ENCODE data around the gene TP53I13.

TP53I13 gene

GRCh38 chr17:29612094-29612403 lies 43.5 kb downstream of the TP53I13 start:
- Mint-ChIP-seq H3K27ac (no peak overlapping the region), H3K4me3 (no peak overlapping the region), H3K9me3 (no peaks in the 10 kb centered on the region), H3K4me1 (peaks cover 35% of the 10 kb centered on the region), H3K36me3 (peaks cover 15% of the 10 kb centered on the region)
- ATAC-seq = no peak
- DNase-seq (ENCODE audit: low spot score in 2 of 2) = no peak

GRCh38 chr17:29612404-29613280 lies 44.1 kb downstream of the TP53I13 start:
- ATAC-seq (no peak), DNase-seq (ENCODE audit: low spot score in 2 of 2) (no peak)
- H3K4me1 Mint-ChIP-seq = peaks cover 40% of the 10 kb centered on the region
- no peaks in the 10 kb centered on the region for H3K9me3 Mint-ChIP-seq
- H3K36me3 Mint-ChIP-seq = peaks cover 21% of the 10 kb centered on the region
- H3K27ac Mint-ChIP-seq = no peak overlapping the region
- peak overlapping the region; percentile 82 for H3K4me3 Mint-ChIP-seq

- H3K4me3 Mint-ChIP-seq = peak overlapping the region; percentile 82
- peaks cover 41% of the 10 kb centered on the region for H3K4me1 Mint-ChIP-seq
- peak; percentile 60 for ATAC-seq
- H3K27ac Mint-ChIP-seq = no peak overlapping the region
- peak; percentile 97 to 98 for DNase-seq (ENCODE audit: low spot score in 2 of 2)
- H3K36me3 Mint-ChIP-seq = peaks cover 22% of the 10 kb centered on the region
- no peaks in the 10 kb centered on the region for H3K9me3 Mint-ChIP-seq
Observed at GRCh38 chr17:29613352-29613837, 44.9 kb downstream of the TP53I13 start.

- Mint-ChIP-seq H3K27ac (no peak overlapping the region), H3K9me3 (no peaks in the 10 kb centered on the region), H3K4me1 (peaks cover 41% of the 10 kb centered on the region), H3K4me3 (peak overlapping the region; percentile 82), H3K36me3 (peaks cover 22% of the 10 kb centered on the region)
- no peak for ATAC-seq
- DNase-seq (ENCODE audit: low spot score in 2 of 2) = no peak
Observed at GRCh38 chr17:29613856-29614255, 45.4 kb downstream of the TP53I13 start.

- peak overlapping the region; percentile 82 for H3K4me3 Mint-ChIP-seq
- peaks cover 22% of the 10 kb centered on the region for H3K36me3 Mint-ChIP-seq
- DNase-seq (ENCODE audit: low spot score in 2 of 2) = no peak
- no peaks in the 10 kb centered on the region for H3K9me3 Mint-ChIP-seq
- no peak for ATAC-seq
- H3K4me1 Mint-ChIP-seq = peaks cover 41% of the 10 kb centered on the region
- peak overlapping the region; percentile 84 for H3K27ac Mint-ChIP-seq
Observed at GRCh38 chr17:29614349-29615047, 46.0 kb downstream of the TP53I13 start.

- Mint-ChIP-seq H3K27ac (peak overlapping the region; percentile 84), H3K4me1 (peaks cover 41% of the 10 kb centered on the region), H3K36me3 (peaks cover 22% of the 10 kb centered on the region), H3K9me3 (no peaks in the 10 kb centered on the region), H3K4me3 (peak overlapping the region; percentile 82)
- DNase-seq (ENCODE audit: low spot score in 2 of 2) (no peak), ATAC-seq (peak; percentile 57)
Observed at GRCh38 chr17:29615048-29615385, 46.5 kb downstream of the TP53I13 start.

GRCh38 chr17:29615492-29616299 lies 47.2 kb downstream of the TP53I13 start:
- peak overlapping the region; percentile 84 for H3K27ac Mint-ChIP-seq
- peak; percentile 80 to 91 for DNase-seq (ENCODE audit: low spot score in 2 of 2)
- H3K4me1 Mint-ChIP-seq = peaks cover 41% of the 10 kb centered on the region
- peak; percentile 74 for ATAC-seq
- peaks cover 22% of the 10 kb centered on the region for H3K36me3 Mint-ChIP-seq
- H3K9me3 Mint-ChIP-seq = no peaks in the 10 kb centered on the region
- H3K4me3 Mint-ChIP-seq = peak overlapping the region; percentile 82

GRCh38 chr17:29616300-29617048 lies 48.0 kb downstream of the TP53I13 start:
- Mint-ChIP-seq H3K36me3 (peaks cover 22% of the 10 kb centered on the region), H3K4me1 (peaks cover 41% of the 10 kb centered on the region), H3K4me3 (peak overlapping the region; percentile 82), H3K27ac (peak overlapping the region; percentile 85), H3K9me3 (no peaks in the 10 kb centered on the region)
- DNase-seq (ENCODE audit: low spot score in 2 of 2) (no peak), ATAC-seq (no peak)

- Mint-ChIP-seq H3K27ac (peak overlapping the region; percentile 85), H3K4me3 (peak overlapping the region; percentile 82), H3K9me3 (no peaks in the 10 kb centered on the region), H3K4me1 (peaks cover 44% of the 10 kb centered on the region), H3K36me3 (peaks cover 25% of the 10 kb centered on the region)
- peak; percentile 85 to 96 for DNase-seq (ENCODE audit: low spot score in 2 of 2)
- ATAC-seq = peak; percentile 79
Observed at GRCh38 chr17:29617125-29617480, 48.6 kb downstream of the TP53I13 start.

GRCh38 chr17:29617481-29618271 lies 49.2 kb downstream of the TP53I13 start:
- H3K9me3 Mint-ChIP-seq = no peaks in the 10 kb centered on the region
- ATAC-seq (peak; percentile 60), DNase-seq (ENCODE audit: low spot score in 2 of 2) (peak; percentile 86 to 92)
- H3K4me1 Mint-ChIP-seq = peaks cover 49% of the 10 kb centered on the region
- peak overlapping the region; percentile 82 for H3K4me3 Mint-ChIP-seq
- H3K27ac Mint-ChIP-seq = peak overlapping the region; percentile 85
- H3K36me3 Mint-ChIP-seq = peaks cover 28% of the 10 kb centered on the region

GRCh38 chr17:29618272-29619065 lies 50.0 kb downstream of the TP53I13 start:
- Mint-ChIP-seq H3K9me3 (no peaks in the 10 kb centered on the region), H3K4me1 (peaks cover 57% of the 10 kb centered on the region), H3K4me3 (peak overlapping the region; percentile 82), H3K36me3 (peaks cover 28% of the 10 kb centered on the region), H3K27ac (no peak overlapping the region)
- ATAC-seq (no peak), DNase-seq (ENCODE audit: low spot score in 2 of 2) (no peak)

GRCh38 chr17:29619251-29619650 lies 50.8 kb downstream of the TP53I13 start:
- peaks cover 58% of the 10 kb centered on the region for H3K4me1 Mint-ChIP-seq
- ATAC-seq (no peak), DNase-seq (ENCODE audit: low spot score in 2 of 2) (no peak)
- no peak overlapping the region for H3K27ac Mint-ChIP-seq
- peaks cover 28% of the 10 kb centered on the region for H3K36me3 Mint-ChIP-seq
- no peaks in the 10 kb centered on the region for H3K9me3 Mint-ChIP-seq
- H3K4me3 Mint-ChIP-seq = no peak overlapping the region

GRCh38 chr17:29620271-29620670 lies 51.8 kb downstream of the TP53I13 start:
- DNase-seq (ENCODE audit: low spot score in 2 of 2) = no peak
- ATAC-seq = no peak
- Mint-ChIP-seq H3K36me3 (peaks cover 33% of the 10 kb centered on the region), H3K27ac (no peak overlapping the region), H3K4me1 (peaks cover 57% of the 10 kb centered on the region), H3K4me3 (no peak overlapping the region), H3K9me3 (no peaks in the 10 kb centered on the region)

All from stimulated activated effector memory CD8-positive, alpha-beta T cell treated with anti-CD3 and anti-CD28 coated beads, Interleukin-12 subunit alpha, Interleukin-12 subunit beta, amount 100 ng/mL, for 72 hours (primary cell).